Islet of Langerhans (tissue), 1 donor: ENCODE measurements around the gene C22orf23.
"Not testable (repeated sequence)": the region's sequence is repeated elsewhere in the genome, so short reads cannot be mapped to it uniquely, and the experiment has no call there.

Experiments
- FAIRE-seq: peaks from one replicate; lab custom pipeline; 2011; peaks lifted over from hg19 to GRCh38; lab: Jason Lieb, UNC

The C22orf23 gene

GRCh38 chr22:37953062-37953436 lies 352 bp downstream of the C22orf23 start:
- no peak for FAIRE-seq

GRCh38 chr22:37952629-37953028 lies 772 bp downstream of the C22orf23 start:
- not testable (repeated sequence) for FAIRE-seq

- no peak for FAIRE-seq
Observed at GRCh38 chr22:37951305-37951704, 2.1 kb downstream of the C22orf23 start.

GRCh38 chr22:37947142-37947795 lies 6.1 kb downstream of the C22orf23 start:
- FAIRE-seq, result not testable (repeated sequence)

- not testable (repeated sequence) for FAIRE-seq
Observed at GRCh38 chr22:37944423-37944822, 9.0 kb downstream of the C22orf23 start.

GRCh38 chr22:37943825-37944198 lies 9.6 kb downstream of the C22orf23 start:
- FAIRE-seq, result no peak

- FAIRE-seq, result no peak
Observed at GRCh38 chr22:37943136-37943824, 10.1 kb downstream of the C22orf23 start.

GRCh38 chr22:37942133-37942532 lies 11.3 kb downstream of the C22orf23 start:
- FAIRE-seq, result no peak

- no peak for FAIRE-seq
Observed at GRCh38 chr22:37940698-37941376, 12.6 kb downstream of the C22orf23 start.

GRCh38 chr22:37933711-37934376 lies 19.6 kb downstream of the C22orf23 start:
- FAIRE-seq, result no peak

GRCh38 chr22:37932821-37933578 lies 20.4 kb downstream of the C22orf23 start:
- FAIRE-seq, result no peak

- FAIRE-seq, result no peak
Observed at GRCh38 chr22:37932401-37932800, 21.0 kb downstream of the C22orf23 start.

- FAIRE-seq, result no peak
Observed at GRCh38 chr22:37931893-37932389, 21.5 kb downstream of the C22orf23 start.

GRCh38 chr22:37930952-37931440 lies 22.4 kb downstream of the C22orf23 start:
- FAIRE-seq, result no peak

- no peak for FAIRE-seq
Observed at GRCh38 chr22:37930270-37930951, 23.0 kb downstream of the C22orf23 start.

GRCh38 chr22:37929390-37929789 lies 24.0 kb downstream of the C22orf23 start:
- FAIRE-seq, result no peak

- FAIRE-seq, result no peak
Observed at GRCh38 chr22:37927637-37927936, 25.8 kb downstream of the C22orf23 start.

- FAIRE-seq, result no peak
Observed at GRCh38 chr22:37926771-37927636, 26.4 kb downstream of the C22orf23 start.

- FAIRE-seq, result no peak
Observed at GRCh38 chr22:37926358-37926757, 27.0 kb downstream of the C22orf23 start.

GRCh38 chr22:37925767-37926166 lies 27.6 kb downstream of the C22orf23 start:
- no peak for FAIRE-seq
